Measurements from ENCODE around the gene EXOC7.
A peak's percentile ranks its signal among the peaks of the same experiment; 100 is the strongest.

Gene EXOC7

DNA sequence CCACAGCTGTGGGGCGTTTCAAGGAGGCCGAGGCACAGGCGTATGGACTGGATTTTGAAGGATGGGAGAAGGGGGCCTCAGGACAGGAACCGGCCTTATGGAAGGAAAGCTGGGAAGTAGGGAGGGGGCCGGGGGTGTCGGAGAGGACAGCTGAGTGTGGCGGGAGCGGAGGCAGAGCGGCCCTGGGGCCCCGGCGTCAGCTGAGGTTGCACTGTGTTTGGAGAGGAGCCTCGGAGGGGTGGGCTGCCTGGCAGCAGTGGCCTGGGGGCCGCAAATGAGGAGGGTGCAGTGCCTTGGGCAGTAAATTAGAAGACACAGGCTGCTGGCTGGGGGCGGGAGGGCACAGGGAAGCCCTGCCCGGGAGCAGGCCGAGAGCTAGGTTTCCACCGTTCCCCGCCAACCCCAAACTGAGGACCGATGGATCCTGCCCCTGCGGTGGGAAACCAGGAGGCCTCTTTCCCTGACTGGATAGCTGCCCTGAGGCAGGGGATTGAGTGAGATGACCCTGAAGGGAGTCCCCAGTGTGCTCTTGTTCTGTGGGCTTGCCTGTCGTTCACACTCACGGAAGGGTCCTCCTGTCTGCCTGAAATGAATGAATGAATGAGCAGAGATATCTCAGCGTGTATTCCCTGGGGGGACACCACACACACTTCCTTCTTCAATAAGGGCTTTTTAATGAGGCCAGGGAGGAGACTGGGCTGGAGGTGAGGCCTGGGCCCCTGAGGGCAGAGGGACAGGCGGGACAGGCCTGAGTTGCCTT is 19.0 kb upstream of the EXOC7 start:
- FAIRE-seq (peak; percentile 40), DNase-seq (ENCODE audit: insufficient read length, low spot score) (no peak)

- DNase-seq (ENCODE audit: insufficient read length, low spot score) (no peak), FAIRE-seq (no peak)
These were observed 18.4 kb upstream of the EXOC7 start for GRCh38 chr17:76121932-76122430.

- FAIRE-seq (no peak), DNase-seq (ENCODE audit: insufficient read length, low spot score) (no peak)
These were observed 17.0 kb upstream of the EXOC7 start for GRCh38 chr17:76120658-76121008.

- FAIRE-seq (no peak), DNase-seq (ENCODE audit: insufficient read length, low spot score) (no peak)
These were observed 16.1 kb upstream of the EXOC7 start for GRCh38 chr17:76119409-76120371.

- no peak for DNase-seq (ENCODE audit: insufficient read length, low spot score)
- FAIRE-seq: no peak
These were observed 11.7 kb upstream of the EXOC7 start for GRCh38 chr17:76115138-76115754.

DNA sequence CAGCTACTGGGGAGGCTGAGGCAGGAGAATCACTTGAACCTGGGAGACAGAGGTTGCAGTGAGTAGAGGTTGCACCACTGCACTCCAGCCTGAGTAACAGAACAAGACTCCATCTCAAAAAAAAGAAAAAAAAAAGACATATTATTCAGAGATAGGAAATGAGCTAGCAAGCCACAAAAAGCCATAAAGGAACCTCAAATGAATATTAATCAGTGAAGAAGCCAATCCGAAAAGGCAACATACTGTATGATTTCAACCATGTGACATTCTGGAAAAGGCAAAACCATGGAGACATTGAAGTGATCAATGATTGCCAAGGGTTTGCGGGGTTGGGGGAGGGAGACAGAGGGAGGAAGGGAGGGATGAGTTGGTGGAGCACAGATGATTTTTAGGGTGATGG is 8.4 kb upstream of the EXOC7 start:
- DNase-seq (ENCODE audit: insufficient read length, low spot score): no peak
- no peak for FAIRE-seq

DNA sequence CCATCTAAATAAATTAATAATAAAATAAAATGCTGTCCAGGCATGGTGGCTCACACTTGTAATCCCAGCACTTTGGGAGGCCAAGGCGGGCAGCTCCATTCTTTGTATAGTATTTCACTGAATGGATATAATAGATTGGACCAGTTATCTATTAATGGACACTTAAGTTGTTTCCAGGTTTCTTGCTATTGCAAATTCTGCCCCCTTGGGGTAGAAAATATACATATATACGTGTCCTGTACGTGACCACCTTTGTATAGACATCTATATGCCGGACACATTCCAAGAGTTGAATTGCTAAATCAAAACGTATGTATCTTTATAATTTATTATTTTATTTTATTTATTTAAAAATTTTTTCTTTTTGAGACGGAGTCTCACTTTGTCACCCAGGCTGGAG is 3.9 kb upstream of the EXOC7 start:
- FAIRE-seq (no peak), DNase-seq (ENCODE audit: insufficient read length, low spot score) (no peak)

GRCh38 chr17:76106703-76107102 is 3.1 kb upstream of the EXOC7 start:
- DNase-seq (ENCODE audit: insufficient read length, low spot score) (no peak), FAIRE-seq (no peak)

GRCh38 chr17:76104896-76105231 is 1.3 kb upstream of the EXOC7 start:
- no peak for FAIRE-seq

DNA sequence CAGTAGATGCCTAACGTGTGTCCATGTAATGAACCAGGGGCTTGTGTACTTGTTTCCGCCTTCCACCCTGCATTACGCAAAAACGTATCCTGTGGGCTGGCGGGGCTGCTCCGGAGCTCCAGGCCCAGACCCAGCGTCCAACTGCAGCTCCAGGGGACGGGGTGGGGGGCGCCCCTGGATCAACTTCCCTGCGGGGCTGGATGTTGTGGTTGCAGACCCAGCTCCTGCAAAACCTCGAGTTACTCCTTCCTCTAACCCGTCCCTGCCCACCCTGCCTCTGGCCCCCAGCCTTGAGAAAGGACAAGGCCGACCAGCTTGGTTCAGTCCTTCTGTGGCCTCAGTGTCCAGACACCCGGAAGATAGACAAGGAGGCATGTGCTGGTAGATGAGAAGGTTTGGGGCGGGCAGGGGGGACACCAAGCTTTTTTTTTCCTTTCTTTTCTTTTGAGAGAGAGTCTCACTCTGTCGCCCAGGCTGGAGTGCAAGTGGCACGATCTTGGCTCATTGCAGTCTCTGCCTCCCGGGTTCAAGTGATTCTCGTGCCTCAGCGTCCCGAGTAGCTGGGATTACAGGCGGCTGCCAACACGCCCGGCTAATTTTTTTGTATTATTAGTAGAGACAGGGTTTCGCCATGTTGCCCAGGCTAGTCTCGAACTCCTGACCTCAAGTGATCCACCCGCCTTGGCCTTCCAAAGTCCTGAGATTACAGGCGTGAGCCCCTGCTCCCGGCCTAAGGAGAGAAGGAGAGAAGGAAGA is 731 bp upstream of the EXOC7 start:
- FAIRE-seq: no peak
- DNase-seq (ENCODE audit: insufficient read length, low spot score): no peak

More at GRCh38 chr17:76104896-76105231, 1.3 kb upstream of the EXOC7 start:
- DNase-seq (ENCODE audit: insufficient read length, low spot score): no peak

DNA sequence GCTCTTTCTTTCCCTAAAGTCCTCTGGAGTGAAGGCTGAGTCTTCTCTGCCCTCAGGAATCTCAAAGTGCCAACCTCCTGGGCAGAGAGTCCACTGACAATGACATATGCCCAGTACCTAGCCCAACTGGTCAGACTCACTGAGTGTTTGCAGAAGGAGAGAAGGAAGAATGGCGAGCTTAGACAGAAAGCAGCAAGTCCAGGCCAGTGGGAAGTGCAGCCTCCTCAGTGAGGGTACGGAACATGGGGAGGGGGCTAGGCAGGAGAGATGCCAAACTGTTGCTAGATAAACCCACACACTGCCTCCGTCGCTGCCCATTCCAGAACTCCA is 678 bp downstream of the EXOC7 start:
- no peak for FAIRE-seq
- DNase-seq (ENCODE audit: insufficient read length, low spot score): no peak

GRCh38 chr17:76097716-76098295 is 5.8 kb downstream of the EXOC7 start:
- no peak for FAIRE-seq
- DNase-seq (ENCODE audit: insufficient read length, low spot score): no peak

DNA sequence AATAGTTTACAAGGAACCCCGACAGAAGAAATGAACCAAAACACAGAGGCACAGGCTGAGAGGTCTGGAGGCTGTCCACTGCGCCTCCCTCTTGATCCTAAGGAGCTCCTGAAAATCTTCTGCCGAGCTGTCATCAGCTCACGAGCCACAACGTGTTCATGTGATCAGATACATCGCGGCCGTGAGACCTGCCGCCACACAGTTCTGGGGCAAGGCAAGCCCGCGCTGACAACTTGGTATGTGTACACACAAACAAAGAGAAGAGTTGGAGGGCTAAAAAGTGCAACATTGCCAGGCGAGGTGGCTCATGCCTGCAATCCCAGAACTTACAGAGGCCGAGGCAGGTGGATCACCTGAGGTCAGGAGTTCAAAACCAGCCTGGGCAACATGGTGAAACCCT is 7.6 kb downstream of the EXOC7 start:
- no peak for FAIRE-seq

GRCh38 chr17:76094046-76094445 is 9.5 kb downstream of the EXOC7 start:
- no peak for DNase-seq (ENCODE audit: insufficient read length, low spot score)
- FAIRE-seq: no peak

More for the DNA sequence above, 7.6 kb downstream of the EXOC7 start:
- no peak for DNase-seq (ENCODE audit: insufficient read length, low spot score)

DNA sequence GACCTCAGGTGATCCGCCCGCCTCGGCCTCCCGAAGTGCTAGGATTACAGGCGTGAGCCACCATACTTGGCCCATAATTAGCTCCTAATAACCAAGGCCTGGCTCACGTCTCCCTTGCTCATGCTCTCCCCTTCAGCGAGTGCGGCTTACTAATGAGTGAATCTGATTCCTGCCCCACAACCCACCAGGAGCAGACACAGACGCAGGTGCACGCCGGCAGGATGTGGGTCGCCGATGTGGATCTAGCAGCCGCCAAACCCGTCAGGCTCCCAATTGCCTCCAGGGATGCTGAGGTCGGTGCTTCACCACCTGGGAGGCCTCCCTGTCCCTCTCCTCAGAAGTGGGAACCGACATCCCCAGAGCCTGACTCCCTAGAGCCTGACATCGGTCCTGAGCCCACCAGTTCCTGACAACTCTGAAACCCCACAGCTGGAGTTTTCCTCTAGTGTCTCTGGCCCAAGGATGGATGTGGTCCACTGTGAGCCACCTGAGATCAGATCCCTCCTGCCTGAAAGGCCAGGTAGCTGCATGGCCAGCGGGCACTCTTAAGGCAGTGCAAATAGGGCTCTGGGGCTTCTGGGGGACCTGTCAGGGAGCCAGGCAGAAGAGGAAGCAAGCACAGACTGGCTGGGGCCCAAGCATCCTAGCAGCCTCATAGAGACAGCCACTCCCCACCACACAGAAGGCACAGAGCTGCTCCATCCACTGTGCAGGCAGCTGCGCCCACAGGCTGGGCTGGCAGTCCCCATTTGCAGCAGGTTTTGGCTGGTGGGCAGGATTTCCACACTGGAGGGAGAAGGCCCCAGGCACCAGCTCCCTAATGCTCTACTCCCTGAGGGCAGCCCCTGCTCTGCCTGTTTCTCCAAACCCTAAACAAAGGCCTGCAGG is 10.8 kb downstream of the EXOC7 start:
- no peak for DNase-seq (ENCODE audit: insufficient read length, low spot score)
- FAIRE-seq: no peak

GRCh38 chr17:76091526-76092286 is 11.9 kb downstream of the EXOC7 start:
- DNase-seq (ENCODE audit: insufficient read length, low spot score): no peak
- no peak for FAIRE-seq

DNA sequence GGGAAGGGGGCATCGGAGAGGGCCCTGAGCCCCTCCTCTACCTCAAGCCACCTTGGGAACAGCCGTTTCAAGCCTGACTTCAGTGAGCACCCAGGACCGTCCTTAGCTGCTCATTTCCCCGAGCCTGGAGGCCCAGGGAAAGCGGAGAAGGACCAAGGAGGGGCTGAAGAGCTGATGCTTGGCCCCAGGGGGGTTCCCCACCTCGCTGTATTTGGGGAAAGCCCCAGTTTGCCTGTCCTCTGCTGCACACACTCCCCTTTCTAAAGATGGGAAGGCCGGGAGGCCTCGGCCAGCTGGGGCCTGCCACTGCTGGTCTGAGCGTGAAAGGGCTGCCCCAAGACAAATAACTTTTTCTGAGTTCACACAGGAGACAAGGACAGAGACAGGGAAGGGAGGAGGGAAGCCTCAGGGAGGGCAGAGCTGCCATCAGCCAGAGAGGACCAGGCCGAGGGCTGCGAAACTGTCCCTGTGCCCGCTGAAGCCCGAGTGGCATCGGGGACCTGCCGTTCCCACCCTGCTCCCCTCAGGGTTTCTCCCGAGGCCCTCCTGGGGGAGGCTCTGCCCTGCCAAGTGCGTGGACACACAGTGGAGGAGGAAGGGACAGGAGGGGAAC is 13.0 kb downstream of the EXOC7 start:
- DNase-seq (ENCODE audit: insufficient read length, low spot score): no peak
- FAIRE-seq: no peak

All from GM19239 (cell line).